ENCODE results near the gene ECSIT. TPM values are rescaled to one million over a fixed set of nuclear protein-coding genes. Genes with fewer than 3 reads are reported as not detected.

The ECSIT gene
- polyA plus RNA-seq, 4 donors: 37.3 to 50.9 (median 38.2) TPM

DNA sequence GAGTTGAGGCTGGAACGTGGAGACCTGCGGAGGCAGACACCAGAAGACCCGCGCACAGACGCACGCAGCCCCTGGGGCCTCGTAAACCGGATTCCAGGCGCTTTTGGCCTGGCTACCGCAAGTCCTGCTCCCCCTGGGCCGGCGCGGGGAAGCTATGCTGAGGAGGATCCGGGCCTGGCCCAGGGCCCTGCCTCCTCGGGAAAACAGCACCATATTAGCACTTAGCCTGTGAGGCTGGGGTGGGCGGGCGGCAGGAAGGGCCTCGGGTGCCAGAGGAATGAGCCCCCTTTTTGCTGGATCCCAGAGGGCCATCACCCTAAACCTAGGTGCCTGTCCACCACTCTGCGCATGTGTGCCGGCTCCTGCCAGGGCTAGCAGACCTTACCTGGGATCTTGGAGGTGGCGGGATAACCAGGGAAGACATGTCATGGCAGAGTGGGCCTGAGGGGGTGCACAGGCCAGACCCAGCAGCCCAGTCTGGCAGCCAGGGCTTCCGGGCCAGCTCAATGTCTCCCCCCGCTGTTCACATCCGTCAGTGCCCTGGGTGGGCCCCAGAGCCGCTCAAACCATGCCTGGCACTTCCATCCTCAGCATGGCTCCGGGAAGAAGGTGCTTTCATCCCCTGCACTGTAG, 22.8 kb upstream of the ECSIT start:
- DNase-seq (ENCODE audit: low read depth in 4 of 4, low spot score in 3 of 4): no peak

DNA sequence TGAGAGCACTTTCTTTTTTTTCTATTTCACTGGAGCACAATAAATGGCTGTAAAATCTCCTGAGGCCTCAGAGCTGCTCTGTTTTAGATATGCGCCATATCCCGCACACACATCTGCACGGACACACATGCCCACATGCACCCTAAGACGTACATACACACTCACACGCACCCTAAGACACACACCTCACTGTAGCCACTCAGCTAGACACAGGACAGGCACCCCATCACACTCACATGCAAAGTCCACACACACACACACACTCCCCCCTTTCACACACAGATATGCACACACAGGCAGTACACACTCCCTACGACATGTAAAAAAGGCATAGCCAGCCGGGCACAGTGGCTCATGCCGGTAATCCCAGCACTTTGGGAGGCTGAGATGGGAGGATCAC, 21.3 kb upstream of the ECSIT start:
- no peak for DNase-seq (ENCODE audit: low read depth in 4 of 4, low spot score in 3 of 4)

DNA sequence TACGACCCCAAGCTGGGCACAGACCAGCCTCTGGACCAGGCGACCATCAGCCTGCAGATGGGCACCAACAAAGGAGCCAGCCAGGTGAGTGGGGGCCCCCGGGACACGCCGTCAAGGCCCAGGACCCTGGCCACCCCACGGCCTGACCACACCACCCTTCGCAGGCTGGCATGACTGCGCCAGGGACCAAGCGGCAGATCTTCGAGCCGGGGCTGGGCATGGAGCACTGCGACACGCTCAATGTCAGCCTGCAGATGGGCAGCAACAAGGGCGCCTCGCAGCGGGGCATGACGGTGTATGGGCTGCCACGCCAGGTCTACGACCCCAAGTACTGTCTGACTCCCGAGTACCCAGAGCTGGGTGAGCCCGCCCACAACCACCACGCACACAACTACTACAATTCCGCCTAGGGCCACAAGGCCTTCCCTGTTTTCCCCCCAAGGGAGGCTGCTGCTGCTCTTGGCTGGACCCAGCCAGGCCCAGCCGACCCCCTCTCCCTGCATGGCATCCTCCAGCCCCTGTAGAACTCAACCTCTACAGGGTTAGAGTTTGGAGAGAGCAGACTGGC, 20.5 kb upstream of the ECSIT start:
- DNase-seq (ENCODE audit: low read depth in 4 of 4, low spot score in 3 of 4): no peak

DNA sequence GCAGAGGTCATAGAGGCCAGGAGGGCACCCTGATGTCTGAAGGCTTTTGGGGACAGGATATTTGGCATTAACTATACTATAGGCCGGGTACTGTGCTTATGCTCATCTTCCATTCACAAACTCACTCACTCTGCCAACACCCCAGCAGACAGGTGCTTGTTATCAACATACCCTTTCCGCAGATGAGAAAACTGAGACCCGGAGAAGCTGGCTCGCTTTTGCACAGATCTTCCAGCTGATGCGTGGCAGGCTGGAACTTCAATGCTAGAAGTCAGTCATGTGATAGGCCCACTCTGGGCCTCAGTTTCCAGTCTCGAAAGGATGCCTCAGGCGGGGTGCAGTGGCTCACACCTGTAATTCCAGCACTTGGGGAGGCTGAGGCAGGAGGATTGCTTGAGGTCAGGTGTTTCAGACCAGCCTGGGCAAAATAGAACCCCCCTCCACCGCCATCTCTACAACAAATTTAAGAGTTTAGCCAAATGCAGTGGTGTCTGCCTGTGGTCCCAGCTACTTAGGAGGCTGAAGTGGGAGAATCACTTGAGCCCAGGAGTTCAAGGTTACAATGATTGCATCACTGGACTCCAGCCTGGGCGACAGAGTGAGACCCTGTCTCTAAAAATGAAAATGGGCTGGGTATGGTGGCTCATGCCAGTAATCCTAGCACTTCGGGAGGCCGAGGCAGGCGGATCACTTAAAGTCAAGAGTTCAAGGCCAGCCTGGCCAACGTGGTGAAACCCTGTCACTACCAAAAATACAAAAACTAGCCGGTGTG, 19.2 kb upstream of the ECSIT start:
- DNase-seq (ENCODE audit: low read depth in 4 of 4, low spot score in 3 of 4): no peak

DNA sequence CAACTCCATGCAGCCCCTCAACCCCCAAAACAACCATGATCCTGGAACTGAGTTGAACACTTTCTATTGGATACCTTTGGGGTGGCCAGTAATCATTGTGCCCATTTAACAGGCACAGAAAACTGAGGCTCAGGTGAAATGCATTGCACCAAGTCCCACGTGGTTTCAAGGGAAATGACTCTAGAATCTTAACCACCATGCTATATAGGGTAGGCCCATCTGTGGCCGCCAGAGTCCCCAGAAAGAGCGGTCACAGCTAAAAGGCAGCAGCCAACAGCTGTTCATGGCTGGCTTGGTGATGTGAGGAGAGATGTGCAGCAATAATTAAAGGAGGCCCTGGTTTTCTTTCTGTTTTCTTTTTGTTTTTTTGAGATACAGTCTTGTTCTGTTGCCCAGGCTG, 12.3 kb upstream of the ECSIT start:
- DNase-seq (ENCODE audit: low read depth in 4 of 4, low spot score in 3 of 4): no peak

DNA sequence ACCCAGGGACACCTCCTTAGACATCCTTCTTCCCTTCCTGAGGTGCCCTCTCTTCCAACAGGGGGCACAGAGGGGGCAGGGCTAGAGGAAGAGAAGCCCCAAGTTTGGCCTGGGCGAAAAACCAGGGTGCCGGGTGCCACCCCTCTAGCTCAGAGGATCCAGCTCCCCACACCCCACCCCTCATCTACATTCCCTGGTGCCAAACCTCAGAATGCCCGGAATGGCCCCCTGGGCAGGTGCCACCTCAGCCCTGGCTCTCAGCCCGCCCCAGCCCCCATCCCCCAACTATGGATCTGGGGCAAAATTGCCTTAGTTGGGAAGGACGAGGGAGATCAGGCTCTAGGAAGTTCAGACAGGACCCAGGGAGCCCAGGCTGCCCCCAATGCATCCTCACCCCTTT, 11.7 kb upstream of the ECSIT start:
- DNase-seq (ENCODE audit: low read depth in 4 of 4, low spot score in 3 of 4): no peak

DNA sequence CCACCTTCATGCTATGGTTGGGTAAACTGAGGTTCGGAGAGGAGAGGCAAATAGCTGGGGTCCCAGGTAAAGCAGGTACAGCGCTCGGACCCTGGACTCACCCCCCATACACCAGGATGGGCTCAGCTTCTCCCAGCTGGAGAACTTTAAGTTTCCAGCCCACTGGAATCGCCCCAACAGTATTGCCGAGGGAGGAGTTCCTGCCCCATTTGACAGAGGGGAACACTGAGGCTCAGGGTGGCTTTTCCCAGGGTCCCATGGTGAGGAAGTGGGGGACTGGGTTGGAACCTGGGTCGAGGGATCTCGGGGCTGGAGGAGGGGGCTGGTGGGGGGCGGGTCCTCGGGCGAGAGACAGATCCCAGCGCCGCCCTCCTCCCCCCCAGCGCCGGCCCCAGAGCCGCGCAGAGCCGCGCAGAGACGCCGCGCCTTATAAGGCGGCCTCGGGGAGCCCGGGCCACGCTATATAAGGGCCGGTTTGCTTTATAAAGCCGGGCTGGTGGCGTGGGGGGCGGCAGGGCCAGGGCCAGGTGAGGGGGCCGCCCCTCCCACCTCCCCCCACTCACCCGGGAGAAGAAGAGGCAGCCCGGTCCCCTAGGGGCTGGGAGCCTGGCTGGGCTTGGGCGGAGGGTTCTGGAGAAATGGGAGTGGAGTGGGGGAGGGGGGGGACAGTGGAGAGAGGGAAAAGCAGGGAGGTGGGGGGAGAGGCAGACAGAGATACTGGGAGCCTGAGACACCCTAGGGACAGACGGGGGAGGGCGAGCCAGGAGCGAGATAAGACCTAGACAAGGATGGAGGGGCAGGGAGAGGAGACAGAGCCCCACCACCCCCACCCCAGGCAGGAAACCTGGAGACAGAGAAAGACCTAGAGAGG, 10.8 kb upstream of the ECSIT start:
- no peak for DNase-seq (ENCODE audit: low read depth in 4 of 4, low spot score in 3 of 4)

DNA sequence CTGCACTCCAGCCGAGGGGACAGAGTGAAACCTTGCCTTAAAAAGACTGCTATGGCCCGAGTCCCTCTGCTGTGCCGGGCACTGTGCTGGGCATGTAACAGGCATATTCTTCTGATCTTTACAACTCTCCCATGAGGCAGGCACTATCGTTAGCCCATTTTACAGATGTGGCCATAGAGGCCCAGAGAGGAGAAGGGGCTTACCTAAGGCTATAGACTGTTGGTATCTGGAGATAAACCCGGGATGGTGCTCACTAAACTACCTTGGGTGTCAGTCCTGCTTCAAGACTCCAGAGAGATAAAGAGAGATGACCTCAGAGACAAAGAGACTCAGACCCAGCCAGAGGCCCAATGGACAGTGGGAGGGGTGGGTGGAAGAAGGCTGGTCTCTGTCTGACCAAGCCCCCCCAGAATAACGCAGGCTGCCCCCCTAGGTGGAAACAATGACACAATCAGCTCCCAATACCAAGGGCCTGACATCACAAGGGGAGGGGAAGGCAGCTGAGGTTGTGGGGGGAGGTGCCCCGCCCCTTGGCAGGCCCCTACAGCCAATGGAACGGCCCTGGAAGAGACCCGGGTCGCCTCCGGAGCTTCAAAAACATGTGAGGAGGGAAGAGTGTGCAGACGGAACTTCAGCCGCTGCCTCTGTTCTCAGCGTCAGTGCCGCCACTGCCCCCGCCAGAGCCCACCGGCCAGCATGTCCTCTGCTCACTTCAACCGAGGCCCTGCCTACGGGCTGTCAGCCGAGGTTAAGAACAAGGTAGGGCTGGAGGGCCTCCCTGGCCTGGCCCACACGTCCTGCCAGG, 9.5 kb upstream of the ECSIT start, which contains the start of gene CNN1:
TSS of gene CNN1 (plus strand) at position 620 of the 805 bp plus-strand sequence. CDS start at position 697, 77 bp downstream.
- DNase-seq (ENCODE audit: low read depth in 4 of 4, low spot score in 3 of 4): no peak

DNA sequence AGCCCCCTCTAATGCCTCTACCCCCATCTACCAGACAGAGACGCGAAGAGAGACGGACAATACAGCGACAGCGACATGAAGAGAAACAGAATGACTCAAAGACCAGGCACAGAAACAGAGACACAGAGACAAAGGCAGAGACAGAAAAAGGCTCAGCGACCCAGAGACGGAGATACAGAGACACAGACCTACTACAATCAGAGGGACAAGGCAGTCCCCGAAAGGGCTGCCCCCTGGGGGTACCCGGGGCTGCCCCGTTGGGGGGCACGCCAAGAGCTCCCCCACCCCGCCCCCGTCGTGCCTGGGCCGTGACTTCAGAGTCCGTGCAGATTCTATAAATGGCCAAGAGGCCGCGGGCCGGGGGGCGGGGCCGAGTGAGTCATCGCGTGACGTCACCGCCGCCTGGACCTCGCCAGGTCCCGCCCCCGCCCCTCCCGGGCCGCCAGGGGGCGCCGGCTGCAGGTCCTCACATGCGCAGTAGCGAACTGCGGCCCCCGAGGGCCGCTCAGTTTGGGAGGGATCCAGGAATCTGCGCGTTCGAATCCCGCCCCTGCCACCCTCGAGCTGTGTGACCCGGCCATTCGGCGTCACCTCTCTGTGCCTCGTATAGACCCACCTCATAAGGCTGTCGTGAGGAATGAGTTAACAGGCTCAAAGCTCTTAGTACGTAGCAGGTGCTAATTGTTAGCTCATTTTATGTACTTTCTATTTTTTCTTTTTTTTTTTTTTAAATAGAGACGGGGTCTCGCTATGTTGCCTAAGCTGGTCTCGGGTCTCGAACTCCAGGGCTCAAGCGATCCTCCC, 7.1 kb upstream of the ECSIT start:
- DNase-seq (ENCODE audit: low read depth in 4 of 4, low spot score in 3 of 4): peak; percentile 63 to 75 (median 68)

DNA sequence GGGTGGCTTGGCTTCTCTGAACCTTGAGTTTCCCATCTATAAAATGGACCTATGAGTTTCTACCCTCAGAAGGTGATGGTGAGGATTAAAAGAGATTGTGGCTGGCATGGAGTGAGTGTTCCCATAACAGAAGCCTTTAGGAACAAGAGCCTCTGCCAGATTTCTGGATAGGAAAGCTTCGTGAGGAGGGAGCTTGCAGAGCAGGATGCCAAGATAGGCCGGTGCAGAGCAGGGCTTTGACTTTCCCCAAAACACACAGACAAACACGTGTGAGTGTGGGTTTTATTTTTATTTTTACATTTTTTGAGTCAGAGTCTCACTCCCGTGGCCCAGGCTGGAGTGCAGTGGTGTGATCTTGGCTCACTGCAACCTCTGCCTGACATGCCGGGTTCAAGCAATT, 6.0 kb upstream of the ECSIT start:
- DNase-seq (ENCODE audit: low read depth in 4 of 4, low spot score in 3 of 4): no peak

DNA sequence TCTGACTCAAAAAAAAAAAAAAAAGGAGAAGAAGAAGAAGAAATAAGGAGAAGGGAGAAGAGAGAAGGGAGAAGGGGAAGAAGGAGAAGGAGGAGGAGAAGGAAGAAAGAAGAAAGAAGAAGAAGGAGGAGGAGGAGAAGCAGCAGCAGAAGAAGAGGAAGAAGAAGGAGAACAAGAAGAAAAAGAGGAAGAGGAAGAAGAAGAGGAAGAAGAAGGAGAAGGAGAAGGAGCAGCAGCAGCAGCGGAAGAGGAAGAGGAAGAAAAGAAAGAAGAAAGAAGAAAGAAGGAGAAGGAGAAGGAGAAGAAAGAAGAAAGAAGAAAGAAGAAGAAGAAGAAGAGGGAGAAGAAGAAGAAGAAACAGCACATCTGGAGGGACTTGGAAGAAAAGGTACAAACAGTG, 5.6 kb upstream of the ECSIT start:
- DNase-seq (ENCODE audit: low read depth in 4 of 4, low spot score in 3 of 4): no peak

DNA sequence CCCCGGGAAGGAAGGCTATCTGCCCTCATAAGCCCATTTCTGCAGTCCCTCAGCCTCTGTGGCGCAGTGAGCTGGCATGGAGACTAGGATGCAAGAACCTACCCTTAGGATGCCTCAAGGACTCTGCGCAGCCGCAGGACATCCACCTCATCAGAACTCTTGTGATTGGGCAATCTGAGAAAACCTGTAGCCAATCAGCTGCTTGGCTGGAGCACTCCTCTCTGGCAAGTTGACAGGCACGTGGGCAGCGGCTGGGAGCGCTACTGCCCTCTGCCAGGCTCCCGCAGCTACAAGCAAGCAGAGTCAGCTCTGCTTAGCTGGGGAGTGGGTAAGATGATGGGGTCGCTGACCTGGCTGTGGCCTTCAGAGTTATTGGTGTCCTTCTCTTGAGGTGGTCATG, 1.5 kb upstream of the ECSIT start:
- peak in 1 of 4 donors; percentile 33 for DNase-seq (ENCODE audit: low read depth in 4 of 4, low spot score in 3 of 4)

DNA sequence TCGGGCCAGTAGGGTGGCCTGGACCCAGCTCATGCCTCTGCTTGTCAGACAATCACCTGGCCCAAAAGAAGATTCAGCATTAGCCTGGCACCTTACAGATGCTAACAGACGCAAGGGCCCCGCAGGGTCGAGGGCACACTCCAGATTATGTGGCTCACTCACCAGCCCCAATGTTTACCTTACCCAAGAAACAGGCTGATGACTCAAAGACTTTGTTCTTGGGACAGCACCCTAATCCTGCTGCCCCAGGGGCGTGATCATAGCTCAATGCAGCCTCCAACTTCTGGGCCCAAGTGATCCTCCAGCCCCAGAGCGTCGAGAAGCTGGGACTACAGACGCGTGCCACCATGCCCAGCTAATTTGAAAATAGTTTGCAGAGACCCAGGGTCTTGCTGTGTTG, 9.8 kb downstream of the ECSIT start:
- DNase-seq (ENCODE audit: low read depth in 4 of 4, low spot score in 3 of 4): no peak

DNA sequence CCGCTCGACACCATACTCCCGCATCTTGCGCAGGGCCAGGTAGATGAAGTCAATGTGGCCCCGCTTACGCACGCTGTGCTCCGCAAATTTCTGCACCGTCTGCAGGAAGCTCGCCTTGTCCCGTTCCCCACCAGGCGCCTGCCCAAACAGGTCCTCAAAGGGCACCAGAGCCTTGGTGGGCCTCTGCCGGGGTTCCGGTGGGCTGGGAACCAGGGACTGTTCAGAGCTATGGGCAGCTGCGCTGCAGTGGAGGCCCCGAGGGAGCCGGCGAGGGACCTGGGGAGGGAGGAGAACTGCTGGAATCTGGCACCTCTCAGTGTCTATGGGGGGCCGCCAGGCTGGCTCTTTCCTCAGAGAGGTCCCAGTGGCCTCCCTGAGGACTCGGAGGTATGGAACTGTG, 15.0 kb downstream of the ECSIT start:
- DNase-seq (ENCODE audit: low read depth in 4 of 4, low spot score in 3 of 4): no peak

DNA sequence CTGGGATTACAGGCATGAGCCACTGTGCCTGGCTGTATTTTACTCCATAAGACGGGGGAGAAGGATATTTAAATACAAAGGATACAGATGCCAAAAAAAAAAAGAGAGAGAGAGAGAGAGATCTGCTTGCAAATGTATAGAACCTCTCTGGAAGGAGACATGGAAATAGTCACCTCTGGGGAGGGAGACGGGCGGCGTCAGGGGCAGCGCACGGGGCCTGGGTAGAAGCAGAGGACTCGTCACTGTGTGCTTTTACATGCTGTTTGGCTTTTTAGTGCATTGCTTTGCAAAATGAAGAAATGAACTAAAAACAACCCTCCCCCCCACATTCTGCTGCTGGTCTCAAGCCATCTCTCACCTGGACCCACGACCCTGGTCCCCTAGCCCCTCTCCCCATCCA, 18.5 kb downstream of the ECSIT start:
- no peak for DNase-seq (ENCODE audit: low read depth in 4 of 4, low spot score in 3 of 4)

DNA sequence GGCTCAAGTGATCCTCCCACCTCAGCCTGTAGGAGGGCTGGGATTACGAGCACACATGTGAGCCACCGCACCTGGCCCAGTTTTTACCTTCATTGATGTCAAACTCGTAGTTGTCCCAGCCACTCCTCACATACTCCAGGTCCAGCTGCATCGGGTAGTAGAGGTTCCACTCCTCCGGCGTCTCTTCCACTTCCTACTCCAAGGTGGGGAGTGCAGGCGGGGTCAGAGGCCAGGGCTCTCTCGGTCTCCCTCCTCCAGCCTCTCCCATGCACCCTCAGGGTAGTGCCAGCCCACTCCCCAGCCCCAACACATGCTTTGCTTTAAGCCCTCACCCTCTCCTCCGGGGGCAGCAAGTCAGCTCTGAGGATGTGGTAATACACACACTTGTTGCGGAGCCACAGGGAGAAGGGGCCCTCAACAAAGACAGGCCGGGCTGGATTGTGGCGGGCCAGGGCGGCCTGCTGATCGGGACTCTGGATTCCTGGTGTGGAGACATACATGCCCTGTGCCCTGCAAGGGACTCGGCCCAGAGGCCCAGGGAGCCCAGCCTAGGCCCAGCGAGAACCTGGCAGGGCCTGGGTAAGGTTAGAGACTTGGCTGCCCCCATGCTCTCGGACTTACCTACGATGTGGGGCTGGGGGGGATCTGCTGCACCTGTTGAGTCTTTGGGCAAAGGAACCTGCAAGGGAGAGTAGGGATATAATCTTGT, 21.4 kb downstream of the ECSIT start:
- no peak for DNase-seq (ENCODE audit: low read depth in 4 of 4, low spot score in 3 of 4)

DNA sequence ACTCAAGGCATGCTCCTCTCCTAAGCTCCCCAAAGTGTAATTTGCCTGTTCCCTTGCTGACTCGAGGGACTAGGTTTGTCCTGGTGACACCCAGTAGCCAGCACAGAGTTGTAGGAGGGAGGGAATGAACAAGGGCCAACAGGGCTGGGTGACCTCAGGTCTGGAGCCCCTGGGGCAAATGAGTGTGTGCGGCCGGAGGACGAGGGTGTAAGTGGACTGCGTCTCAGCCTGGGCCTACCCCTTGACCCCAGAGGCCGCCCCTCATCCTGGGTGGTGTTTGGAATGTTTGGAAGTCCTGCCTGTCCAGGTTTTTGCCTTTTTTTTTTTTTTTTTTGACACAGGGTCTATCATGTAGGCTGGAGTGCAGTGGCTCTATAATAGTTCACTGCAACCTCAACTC, 22.0 kb downstream of the ECSIT start:
- no peak for DNase-seq (ENCODE audit: low read depth in 4 of 4, low spot score in 3 of 4)

DNA sequence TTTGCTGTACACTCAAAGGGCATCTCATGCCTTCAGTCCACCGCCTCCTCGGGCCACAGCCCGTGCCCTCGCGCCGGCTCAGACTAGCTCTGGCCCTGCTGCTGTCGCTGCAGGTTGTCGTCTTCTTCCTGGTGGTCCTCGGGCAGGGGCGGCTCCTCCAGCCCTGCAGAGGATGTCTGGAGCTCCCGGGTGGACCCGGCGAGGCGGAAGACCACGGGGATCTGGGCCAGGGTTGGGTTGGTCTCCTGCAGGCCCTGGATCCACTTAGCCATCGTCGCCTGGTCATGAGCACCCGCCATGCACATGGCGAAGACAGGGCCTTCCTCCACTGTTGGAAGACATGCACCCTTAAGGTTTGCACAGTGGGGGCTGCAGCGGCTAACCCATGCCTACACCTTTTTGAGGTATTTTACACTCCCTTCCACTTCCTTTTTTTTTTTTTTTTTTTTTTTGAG, 22.8 kb downstream of the ECSIT start:
- DNase-seq (ENCODE audit: low read depth in 4 of 4, low spot score in 3 of 4): no peak
